ENCODE data around the gene CAMK2D. TPM values are rescaled to one million over a fixed set of nuclear protein-coding genes. Genes with fewer than 3 reads are reported as not detected.
A peak's percentile ranks its signal among the peaks of the same experiment; 100 is the strongest.

The CAMK2D gene
- total RNA-seq, 2 donors from 2014 or later: 69.5 to 109 TPM

GRCh38 chr4:113540859-113541258 is 220.7 kb downstream of the CAMK2D start:
- H3K9me3 ChIP-seq: no peaks in the 10 kb centered on the region
- no peaks in the 10 kb centered on the region for H3K27me3 ChIP-seq
- no peaks in the 10 kb centered on the region for H3K4me1 ChIP-seq
- no peak overlapping the region for H3K27ac ChIP-seq
- H3K36me3 ChIP-seq: no peaks in the 10 kb centered on the region
- no peak overlapping the region for H3K9ac ChIP-seq (ENCODE audit: low read depth in 2 of 2, low read length in 2 of 2)
- H3K4me3 ChIP-seq: no peak overlapping the region
- intact Hi-C loops (cut with DNase I): no loop called here
- TF ChIP-seq, protein P1, sequence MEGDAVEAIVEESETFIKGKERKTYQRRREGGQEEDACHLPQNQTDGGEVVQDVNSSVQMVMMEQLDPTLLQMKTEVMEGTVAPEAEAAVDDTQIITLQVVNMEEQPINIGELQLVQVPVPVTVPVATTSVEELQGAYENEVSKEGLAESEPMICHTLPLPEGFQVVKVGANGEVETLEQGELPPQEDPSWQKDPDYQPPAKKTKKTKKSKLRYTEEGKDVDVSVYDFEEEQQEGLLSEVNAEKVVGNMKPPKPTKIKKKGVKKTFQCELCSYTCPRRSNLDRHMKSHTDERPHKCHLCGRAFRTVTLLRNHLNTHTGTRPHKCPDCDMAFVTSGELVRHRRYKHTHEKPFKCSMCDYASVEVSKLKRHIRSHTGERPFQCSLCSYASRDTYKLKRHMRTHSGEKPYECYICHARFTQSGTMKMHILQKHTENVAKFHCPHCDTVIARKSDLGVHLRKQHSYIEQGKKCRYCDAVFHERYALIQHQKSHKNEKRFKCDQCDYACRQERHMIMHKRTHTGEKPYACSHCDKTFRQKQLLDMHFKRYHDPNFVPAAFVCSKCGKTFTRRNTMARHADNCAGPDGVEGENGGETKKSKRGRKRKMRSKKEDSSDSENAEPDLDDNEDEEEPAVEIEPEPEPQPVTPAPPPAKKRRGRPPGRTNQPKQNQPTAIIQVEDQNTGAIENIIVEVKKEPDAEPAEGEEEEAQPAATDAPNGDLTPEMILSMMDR (IDR thresholded peaks at IDR 0.05): no peak
- peak; percentile 32 for DNase-seq

DNA sequence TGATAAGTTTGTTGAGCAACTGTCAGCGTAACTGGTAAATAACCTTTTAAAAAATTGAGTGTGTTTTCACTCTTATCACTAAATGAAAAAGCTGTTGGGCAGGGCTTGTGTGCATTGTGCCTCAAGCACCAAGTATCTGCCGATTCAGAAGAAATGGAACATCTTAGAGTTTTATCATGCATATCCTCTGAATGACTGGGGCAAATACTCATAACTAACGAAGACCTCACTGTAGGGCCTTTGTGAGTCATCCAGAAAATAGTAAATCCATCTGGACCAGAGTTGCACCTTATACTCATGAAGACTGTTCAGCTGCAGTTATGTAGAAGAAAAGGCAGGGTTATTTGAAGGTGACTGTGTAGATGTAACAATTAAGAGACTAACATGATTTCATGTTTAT is 222.1 kb downstream of the CAMK2D start:
- Histone ChIP-seq H3K36me3 (no peaks in the 10 kb centered on the region), H3K4me3 (no peak overlapping the region), H3K9me3 (no peaks in the 10 kb centered on the region), H3K27ac (no peak overlapping the region), H3K4me1 (no peaks in the 10 kb centered on the region), H3K9ac (ENCODE audit: low read depth in 2 of 2, low read length in 2 of 2) (no peak overlapping the region), H3K27me3 (no peaks in the 10 kb centered on the region)
- TF ChIP-seq, protein P1 (IDR thresholded peaks at IDR 0.05): no peak
- intact Hi-C loops (cut with DNase I): loop anchor here (10.0 kb wide), 1 partner anchor 135 kb away; no protein-coding TSS in a partner anchor
- no peak for DNase-seq

DNA sequence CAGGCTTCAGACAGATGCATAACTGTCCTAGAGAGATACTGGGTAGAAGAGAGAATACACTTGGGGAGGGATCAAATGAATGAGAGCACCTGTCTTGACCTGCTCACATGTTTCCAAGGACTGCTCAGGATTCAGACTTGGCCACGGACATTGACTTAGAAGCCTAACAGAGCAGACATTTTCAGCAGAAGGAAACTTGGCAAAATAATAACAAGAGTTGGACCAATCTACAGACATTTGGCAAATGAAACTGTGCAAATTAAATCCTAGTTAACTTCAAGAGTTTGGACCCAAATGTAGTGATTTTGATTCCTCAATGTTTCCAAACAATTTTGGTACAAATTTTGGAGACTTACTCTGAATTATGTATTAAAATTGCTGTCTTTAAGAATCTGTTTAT is 223.9 kb downstream of the CAMK2D start:
- no peak overlapping the region for H3K4me3 ChIP-seq
- no peak for DNase-seq
- no peaks in the 10 kb centered on the region for H3K9me3 ChIP-seq
- no peaks in the 10 kb centered on the region for H3K36me3 ChIP-seq
- no peak overlapping the region for H3K27ac ChIP-seq
- intact Hi-C loops (cut with DNase I): loop anchor here (10.0 kb wide), 1 partner anchor 133 kb away; no protein-coding TSS in a partner anchor
- no peaks in the 10 kb centered on the region for H3K27me3 ChIP-seq
- TF ChIP-seq, protein P1 (IDR thresholded peaks at IDR 0.05): no peak
- no peaks in the 10 kb centered on the region for H3K4me1 ChIP-seq
- H3K9ac ChIP-seq (ENCODE audit: low read depth in 2 of 2, low read length in 2 of 2): no peak overlapping the region

- no peak overlapping the region for H3K27ac ChIP-seq
- intact Hi-C loops (cut with DNase I): loop anchor here (10.0 kb wide), 1 partner anchor 132 kb away; no protein-coding TSS in a partner anchor
- H3K9ac ChIP-seq (ENCODE audit: low read depth in 2 of 2, low read length in 2 of 2): no peak overlapping the region
- no peaks in the 10 kb centered on the region for H3K27me3 ChIP-seq
- no peaks in the 10 kb centered on the region for H3K9me3 ChIP-seq
- H3K36me3 ChIP-seq: no peaks in the 10 kb centered on the region
- no peaks in the 10 kb centered on the region for H3K4me1 ChIP-seq
- DNase-seq: no peak
- TF ChIP-seq, protein P1 (IDR thresholded peaks at IDR 0.05): no peak
- H3K4me3 ChIP-seq: no peak overlapping the region
Observed at GRCh38 chr4:113537203-113537602, 224.3 kb downstream of the CAMK2D start.

- intact Hi-C loops (cut with DNase I): loop anchor here (10.0 kb wide), 1 partner anchor 130 kb away; no protein-coding TSS in a partner anchor
Observed at GRCh38 chr4:113534711-113535110, 226.8 kb downstream of the CAMK2D start.

More at GRCh38 chr4:113534711-113535110, 226.8 kb downstream of the CAMK2D start:
- Histone ChIP-seq H3K9ac (ENCODE audit: low read depth in 2 of 2, low read length in 2 of 2) (no peak overlapping the region), H3K27me3 (no peaks in the 10 kb centered on the region), H3K27ac (no peak overlapping the region), H3K4me3 (no peak overlapping the region), H3K4me1 (no peaks in the 10 kb centered on the region), H3K9me3 (no peaks in the 10 kb centered on the region), H3K36me3 (no peaks in the 10 kb centered on the region)
- TF ChIP-seq, protein P1 (IDR thresholded peaks at IDR 0.05): no peak
- no peak for DNase-seq

All from colonic mucosa (tissue), 4 donors.